ENCODE results near the gene WFDC12. TPM values are rescaled to one million over a fixed set of nuclear protein-coding genes. Genes with fewer than 3 reads are reported as not detected.
"Not testable (repeated sequence)": the region's sequence is repeated elsewhere in the genome, so short reads cannot be mapped to it uniquely, and the experiment has no call there.

Gene WFDC12, protein sequence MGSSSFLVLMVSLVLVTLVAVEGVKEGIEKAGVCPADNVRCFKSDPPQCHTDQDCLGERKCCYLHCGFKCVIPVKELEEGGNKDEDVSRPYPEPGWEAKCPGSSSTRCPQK
- not detected for polyA plus RNA-seq (ENCODE audit: insufficient read length)
- long read RNA-seq, donor 1 = 0 reads
- long read RNA-seq, donor 2 = 0 reads
- long read RNA-seq, donor 3 = 0 reads
- long read RNA-seq, donor 4 = 0 reads
- long read RNA-seq, donor 5 = 0 reads
- long read RNA-seq, donor 6 = 0 reads
- long read RNA-seq, donor 7 = 0 reads
- long read RNA-seq, donor 8 = 0 reads

DNA sequence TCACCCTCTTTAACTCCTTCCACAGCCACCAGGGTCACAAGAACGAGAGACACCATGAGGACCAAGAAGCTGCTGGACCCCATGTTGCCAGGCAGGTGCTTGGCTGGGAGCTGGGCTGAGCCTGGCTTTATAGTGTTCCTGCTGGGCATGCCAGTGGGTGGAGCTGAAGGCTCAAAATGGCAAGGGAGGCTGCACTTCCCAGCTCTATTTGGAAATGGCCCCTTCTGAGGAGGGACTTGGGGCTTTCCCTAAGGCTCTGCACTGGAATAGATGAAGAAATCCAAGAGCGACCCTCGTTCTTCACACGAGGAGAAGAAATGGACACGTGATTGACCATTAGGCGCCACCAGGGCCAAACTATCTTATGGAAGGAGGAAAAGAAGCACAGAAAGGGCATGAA, at the start of gene WFDC12:
Gene WFDC12, minus strand, starts transcription at position 101 of the 400 bp plus-strand sequence. Its CDS starts 18 bp downstream, at position 83.
- DNase-seq = no peak

DNA sequence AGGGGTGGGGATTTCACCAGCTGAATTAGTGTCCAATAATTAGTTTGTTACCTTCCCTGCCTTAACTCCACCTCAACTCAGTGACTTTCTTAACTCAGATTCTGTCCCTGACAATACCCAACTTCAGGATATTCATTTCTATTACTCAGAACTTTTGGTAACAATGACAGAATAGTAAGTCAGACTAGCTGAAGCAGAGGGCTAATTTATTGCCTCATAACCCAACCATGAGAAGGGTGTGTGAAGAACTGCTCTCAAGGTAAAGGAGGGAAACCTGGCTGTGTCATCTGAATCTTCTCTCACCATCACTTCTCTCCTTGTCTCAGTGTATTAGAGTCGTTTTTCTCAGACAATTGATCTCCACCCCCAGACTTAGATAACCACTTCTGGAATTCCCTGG, 49.3 kb upstream of the WFDC12 start:
- DNase-seq = no peak

DNA sequence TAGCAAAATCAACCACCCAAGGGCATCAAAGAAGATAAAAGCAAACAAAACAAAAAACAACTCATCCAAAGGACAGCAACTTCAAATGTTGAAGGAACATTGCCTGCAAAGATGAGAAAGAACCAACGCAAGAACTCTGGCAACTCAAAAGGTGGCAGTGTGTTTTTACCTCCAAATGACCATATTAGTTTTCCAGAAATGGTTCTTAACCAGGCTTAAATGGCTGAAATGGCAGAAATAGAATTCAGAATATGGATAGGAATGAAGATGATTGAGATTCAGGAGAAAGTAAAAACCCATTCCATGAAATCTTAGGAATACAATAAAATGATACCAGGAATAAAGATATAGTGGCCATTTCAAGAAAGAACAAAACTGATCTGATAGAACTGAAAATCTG, 40.6 kb upstream of the WFDC12 start:
- DNase-seq = no peak

DNA sequence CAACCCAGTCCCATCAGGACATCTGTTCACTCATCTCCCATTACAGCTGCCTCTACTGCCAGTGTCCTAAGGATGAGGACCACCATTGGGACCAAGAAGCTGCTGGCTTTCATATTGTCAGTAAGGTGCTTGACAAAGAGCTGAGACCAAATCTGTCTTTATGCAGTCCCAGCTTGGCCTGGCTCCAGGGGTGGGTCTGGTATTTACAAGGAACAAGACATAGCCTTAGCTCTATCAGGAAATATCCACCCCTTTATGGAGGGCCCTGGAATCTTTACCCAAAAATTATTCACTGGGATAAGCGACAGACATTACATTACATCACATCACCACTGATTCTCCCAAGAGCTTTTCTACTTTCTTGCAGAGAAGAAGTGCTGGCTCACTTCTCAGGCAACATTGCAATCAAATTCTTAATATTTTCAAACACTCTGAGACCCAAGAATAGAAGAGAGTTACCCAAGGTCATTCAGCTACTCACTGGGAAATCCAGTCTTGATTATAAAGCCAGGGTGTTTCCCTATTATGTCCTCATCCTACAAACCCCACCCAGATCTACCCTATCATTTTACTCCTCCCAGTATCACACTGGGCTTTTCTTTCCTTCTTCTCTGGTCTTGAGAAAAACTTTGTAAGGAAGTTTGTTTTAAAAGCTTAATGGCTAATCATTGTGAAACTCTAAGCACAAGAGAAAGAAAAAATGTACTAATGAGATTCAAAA, 39.0 kb upstream of the WFDC12 start:
- DNase-seq = no peak

DNA sequence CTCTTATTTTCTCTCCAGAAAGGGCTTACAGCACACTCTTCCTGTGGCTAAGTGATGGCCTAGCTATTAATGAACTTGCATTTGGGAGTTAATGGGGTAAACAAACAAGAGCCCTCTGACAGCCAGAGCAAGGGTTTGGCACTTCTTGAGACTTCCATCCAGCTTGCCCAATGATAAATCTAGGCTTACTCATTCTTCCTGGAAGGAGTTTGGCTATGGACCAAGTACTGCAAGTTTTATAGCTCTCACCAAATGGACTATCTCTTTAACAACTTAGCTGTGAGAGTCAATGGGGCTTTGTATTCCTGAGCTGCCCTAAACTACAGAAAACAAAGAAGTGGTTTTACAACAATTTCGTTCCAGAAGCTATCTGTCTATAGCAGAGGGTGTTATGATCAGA, 33.7 kb upstream of the WFDC12 start:
- DNase-seq = no peak

DNA sequence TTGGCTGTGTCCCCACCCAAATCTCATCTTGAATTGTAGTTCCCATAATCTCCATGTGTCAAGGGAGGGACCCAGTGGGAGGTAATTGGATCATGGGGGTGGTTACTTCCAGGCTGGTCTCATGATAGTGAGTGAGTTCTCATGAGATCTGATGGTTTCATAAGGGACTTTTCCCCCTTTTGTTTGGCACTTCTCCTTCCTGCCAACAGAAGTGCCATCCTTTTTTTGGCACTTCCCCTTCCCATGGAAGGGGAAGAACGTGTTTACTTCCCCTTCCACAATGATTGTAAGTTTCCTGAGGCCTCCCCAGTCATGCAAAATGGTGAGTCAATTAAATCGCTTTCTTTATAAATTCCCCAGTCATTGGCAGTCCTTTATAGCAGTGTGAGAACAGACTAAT, 32.4 kb upstream of the WFDC12 start:
- DNase-seq = no peak

DNA sequence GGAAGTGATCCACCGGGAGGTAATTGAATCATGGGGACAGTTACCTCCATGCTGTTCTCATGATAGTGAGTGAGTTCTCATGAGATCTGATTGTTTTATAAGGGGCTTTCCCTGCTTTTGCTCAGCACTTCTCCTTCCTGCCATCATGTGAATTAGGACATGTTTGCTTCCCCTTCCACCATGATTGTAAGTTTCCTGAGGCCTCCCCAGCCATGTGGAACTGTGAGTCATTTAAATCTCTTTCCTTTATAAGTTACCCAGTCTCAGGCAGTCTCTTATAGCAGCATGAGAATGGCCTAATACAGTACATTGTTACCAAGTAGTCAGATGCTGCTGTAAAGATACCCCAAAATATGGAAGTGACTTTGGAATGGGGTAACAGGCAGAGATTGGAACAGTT, 30.5 kb upstream of the WFDC12 start:
- not testable (repeated sequence) for DNase-seq

DNA sequence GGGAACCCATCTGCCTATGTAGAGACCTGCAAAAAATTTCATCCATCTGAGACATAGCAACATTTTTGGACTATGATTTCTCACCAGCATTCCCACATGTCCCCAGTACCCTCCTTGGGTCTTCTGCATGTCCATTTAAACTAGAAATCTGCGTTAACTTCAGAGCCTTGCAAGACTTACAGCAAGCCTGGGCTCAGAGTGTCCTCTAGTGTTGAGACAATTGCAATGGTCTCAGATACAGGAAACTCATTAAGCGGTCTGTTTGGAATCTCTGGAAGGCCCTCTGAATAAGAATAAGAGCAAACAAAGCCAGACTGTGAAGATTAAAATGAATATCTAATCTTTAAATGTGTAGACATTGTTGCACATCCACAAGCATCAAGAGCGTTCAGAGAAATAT, 29.9 kb upstream of the WFDC12 start:
- DNase-seq = no peak

DNA sequence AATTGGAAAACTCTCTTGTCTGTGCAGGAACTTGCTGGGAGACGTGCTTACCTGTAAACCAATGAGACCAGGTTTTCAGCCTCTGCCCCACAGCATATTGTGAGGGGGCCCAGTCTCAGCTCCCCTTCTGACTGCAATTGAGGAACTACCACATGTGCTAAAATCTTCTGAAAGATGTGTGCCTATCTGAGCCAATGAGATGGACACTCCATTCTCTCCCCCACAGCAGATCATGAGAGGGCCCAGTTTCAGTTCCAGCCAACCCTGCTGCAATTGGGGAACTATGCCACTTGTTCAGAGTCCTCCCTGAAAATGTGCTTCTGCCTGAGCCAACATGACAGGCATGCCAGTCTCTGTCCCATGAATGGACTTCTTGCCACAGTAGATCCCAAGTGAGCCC, 29.5 kb upstream of the WFDC12 start:
- no peak for DNase-seq

DNA sequence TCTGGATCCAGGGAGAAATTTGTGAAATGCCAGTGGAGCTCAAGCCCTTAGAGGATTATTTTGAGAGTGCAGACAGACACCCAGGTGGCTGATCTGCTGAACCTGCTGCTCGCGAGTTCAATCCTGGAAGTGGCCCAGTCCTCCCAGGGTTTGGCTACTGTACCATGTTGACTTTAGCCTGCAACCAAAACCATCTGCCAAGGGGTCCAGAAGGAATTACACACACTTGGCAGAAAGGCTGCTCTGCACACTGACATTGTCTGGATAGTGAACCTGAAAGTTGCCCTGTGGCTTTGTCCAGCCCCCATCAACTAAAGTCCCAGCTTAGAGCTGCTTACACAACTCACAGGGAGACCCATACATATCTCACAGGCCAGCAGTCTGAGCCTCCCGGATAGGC, 28.9 kb upstream of the WFDC12 start:
- no peak for DNase-seq

DNA sequence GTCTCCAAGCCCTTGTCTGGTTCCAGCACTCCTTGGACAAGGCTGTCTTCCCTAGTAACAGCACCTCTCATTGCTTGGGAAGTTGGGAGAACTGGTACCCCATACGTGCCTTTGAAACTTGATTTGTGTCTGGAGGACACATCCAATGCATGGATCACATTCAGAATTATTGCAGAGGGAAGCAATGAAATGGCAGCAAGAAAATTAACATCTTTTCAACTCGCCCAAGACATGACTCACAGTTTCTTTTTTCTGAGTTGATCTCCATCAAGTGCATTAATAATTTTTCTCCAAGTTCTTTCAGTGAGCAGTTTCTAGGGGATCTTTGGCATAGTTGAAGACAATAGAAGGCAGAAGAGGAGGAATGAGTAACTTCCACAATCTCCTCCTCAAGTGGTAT, 28.1 kb upstream of the WFDC12 start:
- DNase-seq = no peak

DNA sequence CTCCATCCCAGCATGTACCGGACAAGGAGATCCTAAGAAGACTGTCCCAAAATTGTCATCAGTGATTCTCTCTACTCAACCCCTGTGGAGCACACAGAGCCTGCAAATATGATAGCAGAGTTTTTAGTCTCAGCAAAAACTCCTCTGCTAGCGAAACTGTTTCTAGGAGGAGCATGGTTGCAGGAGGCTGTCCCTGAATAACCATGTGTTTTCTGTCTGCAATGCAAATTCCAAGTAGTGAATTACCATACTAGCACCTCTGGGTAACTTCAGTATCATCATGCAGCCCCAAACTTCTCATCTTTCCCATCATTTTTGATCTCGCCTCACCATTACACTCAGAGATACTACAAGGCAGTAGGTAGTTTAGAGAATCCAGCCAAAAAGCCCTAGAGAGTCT, 24.8 kb upstream of the WFDC12 start:
- DNase-seq = no peak

DNA sequence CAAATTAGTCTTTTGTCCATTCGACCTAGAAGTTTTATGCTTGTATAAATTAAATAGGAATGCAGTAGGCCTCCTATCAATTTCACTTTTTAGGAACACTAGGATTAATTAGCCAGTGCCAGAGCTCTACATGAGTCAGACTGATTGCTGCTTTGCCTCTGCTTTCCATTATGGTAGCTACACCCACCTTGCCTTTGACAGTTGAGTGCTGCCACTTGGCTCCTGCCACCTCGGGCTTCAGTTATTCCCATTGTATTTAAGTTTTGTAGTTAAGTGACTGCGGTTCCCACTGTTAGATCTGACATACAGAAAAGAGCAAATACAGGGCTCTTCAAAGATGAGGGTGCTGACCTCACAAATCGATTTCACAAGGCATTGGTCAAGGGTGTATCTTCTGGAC, 16.6 kb upstream of the WFDC12 start:
- DNase-seq = no peak

DNA sequence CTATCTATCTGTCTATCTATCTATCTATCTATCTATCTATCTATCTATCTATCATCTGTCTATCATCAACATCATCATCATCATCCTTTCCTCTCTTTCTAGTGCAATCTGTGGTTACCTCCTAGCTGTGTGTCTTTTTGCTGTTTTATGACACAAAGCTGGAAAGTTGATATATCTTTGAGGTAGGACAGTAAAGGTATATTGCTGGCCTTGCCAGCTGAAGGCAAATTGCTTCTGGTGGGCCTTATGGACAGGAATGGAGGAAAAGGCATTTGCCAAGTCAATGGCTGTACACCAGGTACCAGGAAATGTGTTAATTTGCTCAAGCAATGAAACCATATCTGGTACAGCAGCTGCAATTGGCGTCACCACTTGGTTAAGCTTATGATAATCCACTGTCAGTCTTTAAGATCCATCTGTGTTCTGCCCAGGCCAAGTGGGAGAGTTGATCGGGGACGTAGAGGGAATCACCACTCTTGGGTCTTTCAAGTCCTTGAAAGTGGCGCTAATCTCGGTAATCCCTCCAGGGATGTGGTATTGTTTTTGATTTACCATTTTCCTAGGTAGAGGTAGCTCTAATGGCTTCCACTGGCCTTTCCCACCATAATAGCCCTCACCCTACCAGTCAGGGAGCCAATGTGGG, 15.6 kb upstream of the WFDC12 start:
- DNase-seq = not testable (repeated sequence)

DNA sequence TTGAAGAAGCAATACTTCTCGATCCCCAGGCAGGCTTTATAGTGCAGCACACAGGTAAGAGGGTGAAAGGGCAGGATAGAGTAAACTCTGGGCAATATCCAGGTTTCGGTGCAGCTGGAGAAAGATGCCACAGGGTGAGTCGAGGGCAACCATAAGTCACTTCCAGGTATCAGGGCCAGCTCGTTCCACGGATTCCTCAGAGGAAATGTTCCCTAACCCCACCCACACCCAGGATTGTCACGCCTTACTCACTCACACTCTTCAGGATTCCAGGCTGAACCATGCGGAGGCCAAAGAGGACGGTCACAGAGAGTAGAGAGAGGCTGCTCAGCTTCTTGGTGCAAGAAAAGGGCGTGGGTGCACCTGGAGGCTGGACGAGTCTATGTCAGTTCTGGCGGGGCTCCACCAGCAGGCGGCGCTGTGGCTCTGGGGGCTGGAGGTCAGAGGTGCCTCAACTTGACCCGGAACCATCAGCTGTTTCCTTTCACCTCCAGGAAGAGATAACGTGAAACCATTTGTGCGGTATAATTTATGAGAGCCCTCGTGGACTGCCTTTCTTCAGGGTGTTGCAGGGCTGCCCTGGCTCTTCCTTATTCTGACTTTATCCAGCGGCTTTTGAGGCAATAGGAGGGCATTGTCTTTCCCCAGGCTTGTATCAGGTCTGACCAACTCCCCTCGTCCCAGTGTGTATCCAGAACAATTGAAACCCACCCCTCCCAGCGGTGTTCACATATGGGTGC, 14.5 kb upstream of the WFDC12 start:
- no peak for DNase-seq

DNA sequence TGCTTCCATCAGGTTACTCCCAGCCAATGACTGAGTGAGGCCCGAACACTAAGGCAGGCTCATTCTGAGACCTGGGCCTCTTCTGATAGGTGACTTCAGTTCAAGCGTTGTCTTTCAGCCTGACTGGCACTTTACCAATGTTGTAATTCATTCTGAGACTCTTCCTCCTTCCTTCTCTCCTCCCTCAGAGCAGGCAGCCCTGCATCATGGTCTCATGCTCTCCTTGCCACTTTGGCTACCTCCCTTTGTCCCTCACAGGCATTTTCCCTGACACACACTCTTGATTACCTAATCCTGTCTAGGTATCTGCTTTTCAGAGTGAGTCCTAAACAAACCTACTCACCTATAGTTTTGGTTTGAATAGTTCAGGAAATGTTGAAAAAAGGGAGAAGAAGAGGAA, 12.6 kb upstream of the WFDC12 start:
- DNase-seq = no peak

DNA sequence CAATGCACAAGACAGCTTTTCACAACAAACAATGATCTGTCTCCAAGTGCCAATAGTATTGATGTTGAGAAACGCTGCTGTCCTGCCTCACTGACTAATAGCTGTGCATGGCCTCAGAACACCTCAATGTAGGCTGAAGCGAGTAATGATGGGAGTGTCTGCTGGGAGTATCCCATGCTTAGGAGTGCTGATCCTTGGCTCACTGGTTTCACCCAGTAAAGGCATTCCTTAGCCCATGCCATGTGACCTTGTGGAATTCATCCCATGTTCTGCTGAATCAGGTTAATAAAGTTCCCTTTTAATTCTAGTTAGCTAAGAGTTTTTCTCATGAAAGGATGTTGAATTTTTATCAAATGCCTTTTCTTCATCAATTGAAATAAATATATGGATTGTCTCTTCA, 3.8 kb upstream of the WFDC12 start:
- peak; percentile 6 for DNase-seq

DNA sequence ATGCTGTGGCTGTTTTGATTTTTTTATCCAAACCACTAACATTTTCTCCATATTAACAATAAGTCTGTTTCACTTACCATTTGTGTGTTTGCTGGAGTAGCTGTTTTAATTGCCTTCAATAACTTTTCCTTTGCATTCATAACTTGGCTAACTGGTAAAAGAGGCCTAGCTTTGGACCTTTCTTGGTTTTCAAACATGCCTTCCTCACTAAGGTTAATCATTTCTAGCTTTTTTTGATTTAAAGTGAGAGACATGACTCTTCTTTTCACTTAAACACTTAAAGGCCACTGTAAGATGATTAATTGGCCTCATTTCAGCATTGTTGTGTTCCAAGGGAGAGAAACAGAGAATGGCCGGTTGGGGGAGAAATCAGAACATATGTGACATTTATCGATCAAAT, 2.9 kb downstream of the WFDC12 start:
- DNase-seq = no peak

DNA sequence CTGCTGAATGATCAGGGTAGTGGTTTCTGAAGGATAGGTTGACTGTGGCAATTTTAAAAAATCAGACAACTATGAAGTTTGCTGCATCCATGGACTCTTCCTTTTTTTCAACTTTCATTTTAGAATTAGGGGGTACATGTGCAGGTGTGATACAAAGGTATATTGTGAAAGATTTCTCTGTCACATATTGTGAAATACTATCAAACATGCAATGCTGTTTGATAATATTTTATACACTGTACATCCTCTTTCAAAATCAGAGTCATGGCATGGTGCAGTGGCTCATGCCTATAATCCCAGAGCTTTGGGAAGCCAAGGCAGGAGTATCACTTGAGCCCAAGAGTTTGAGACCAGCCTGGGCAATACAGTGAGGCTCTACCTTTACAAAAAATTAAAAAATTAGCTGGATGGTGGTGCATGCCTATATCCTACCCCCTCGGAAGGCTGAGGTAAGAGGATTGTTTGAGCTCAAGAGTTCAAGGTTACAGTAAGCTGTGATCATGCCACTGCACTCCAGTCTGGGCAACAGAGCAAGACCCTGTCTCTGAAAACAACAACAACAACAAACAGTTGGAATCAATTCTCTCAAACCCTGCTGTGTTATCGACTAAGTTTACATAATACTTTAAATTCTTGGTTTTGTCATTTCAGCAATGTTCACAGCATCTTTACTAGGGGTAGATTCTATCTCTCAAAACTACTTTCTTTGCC, 4.6 kb downstream of the WFDC12 start:
- DNase-seq = no peak

DNA sequence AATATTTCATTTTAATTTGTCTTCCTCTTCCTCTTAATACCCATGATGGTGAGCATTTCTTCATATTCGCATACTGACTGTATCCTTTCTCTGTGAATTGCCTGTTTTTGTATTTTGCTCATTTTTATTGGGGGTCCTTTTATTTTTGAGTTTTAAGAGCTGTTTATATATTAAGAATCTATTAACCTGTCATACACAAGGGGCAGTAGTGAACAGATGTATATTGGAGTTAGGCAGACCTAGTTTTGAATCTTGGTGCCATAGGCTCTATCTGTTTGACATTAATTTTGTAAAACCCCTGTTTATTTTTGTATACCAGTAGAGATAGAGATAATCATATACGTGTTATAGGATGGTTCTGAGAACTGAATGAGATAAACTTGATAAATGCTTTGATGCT, 6.2 kb downstream of the WFDC12 start:
- no peak for DNase-seq

DNA sequence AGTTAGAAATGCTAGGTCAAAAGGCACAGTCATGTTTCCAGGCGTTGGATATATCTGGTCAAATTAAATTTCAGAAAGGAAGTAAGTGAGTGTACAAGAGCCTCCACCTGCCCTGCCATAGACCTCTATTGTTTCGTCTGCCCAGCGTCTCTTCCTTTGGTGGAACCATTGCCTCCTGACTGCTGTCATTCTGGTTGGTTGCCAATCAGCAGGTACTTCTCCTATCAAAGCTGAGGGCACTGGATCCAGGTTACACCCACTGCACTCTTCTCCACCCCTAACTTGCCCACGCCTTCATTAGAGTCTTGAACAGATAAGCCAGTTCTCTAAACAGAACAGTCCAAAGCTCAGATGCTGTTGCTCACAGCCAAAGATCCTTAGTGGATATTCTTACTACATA, 6.7 kb downstream of the WFDC12 start:
- no peak for DNase-seq

DNA sequence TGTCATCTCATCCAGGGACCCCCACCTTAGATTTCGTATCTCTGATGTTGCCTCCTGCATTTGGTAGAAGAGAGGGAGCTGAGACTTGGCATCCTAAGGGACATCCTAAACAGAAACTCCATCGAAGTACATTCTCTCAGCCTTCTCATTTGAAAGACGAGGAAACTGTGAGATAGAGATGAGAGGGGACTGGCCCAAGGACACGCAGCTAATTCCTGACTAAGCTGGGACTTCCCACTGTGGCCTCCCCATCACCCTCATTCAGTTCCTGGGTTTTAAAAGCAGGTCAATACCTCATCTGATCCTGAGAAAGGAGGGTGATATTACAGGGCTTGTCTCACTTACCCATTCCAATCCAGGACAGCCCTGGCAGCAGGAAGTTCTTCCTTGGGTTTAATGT, 8.4 kb downstream of the WFDC12 start:
- DNase-seq = no peak

Measured in left kidney (tissue), 8 donors.